Trophoblast cell (in vitro differentiated cells and primary cell): ENCODE results near the gene PHKA1.
A peak's percentile ranks its signal among the peaks of the same experiment; 100 is the strongest.

Experiments used
- DNase-seq, 2 donors: peaks; one replicate each; pipeline ENCODE4 v3.0.0-alpha.2; 2016
- H2AFZ ChIP-seq: 2 replicates; pipeline ENCODE4 v1.6.1; 2013; ENCODE audit warnings: low read length, moderate library complexity, mild to moderate bottlenecking; ENCODE audit not compliant: insufficient read depth, poor library complexity
- H2AK5ac ChIP-seq: 2 replicates; pipeline ENCODE4 v1.6.1; 2013; ENCODE audit warnings: mild to moderate bottlenecking, low read length
- H2BK120ac ChIP-seq: 2 replicates; pipeline ENCODE4 v1.6.1; 2013; ENCODE audit warnings: low read length, mild to moderate bottlenecking, moderate library complexity; ENCODE audit not compliant: insufficient read depth, poor library complexity
- H2BK12ac ChIP-seq: 2 replicates; pipeline ENCODE4 v1.6.1; 2013; ENCODE audit warnings: mild to moderate bottlenecking, low read length, moderate library complexity
- H2BK5ac ChIP-seq: 2 replicates; pipeline ENCODE4 v1.6.1; 2013; ENCODE audit warnings: low read length, low read depth, moderate library complexity, mild to moderate bottlenecking; ENCODE audit not compliant: poor library complexity
- H3K14ac ChIP-seq: 2 replicates; pipeline ENCODE4 v1.6.1; 2013; ENCODE audit warnings: mild to moderate bottlenecking, low read length
- H3K18ac ChIP-seq: 2 replicates; pipeline ENCODE4 v1.6.1; 2013; ENCODE audit warnings: mild to moderate bottlenecking, low read length
- H3K23ac ChIP-seq: 2 replicates; pipeline ENCODE4 v1.6.1; 2013; ENCODE audit warnings: low read length
- H3K27ac ChIP-seq: 2 replicates; pipeline ENCODE4 v1.5.1; 2013; ENCODE audit warnings: low read depth, mild to moderate bottlenecking, inconsistent platforms, low read length, moderate library complexity
- H3K27me3 ChIP-seq: 2 replicates; pipeline ENCODE4 v1.6.1; 2013; ENCODE audit warnings: inconsistent platforms, mild to moderate bottlenecking, low read length, moderate library complexity; ENCODE audit not compliant: insufficient read depth
- H3K36me3 ChIP-seq, 2 experiments: 1 replicate in 1 of 2; 2 replicates in 1 of 2; pipeline ENCODE4 v1.6.1; 2013; ENCODE audit warnings: low read length in 2 of 2, mild to moderate bottlenecking in 2 of 2, moderate library complexity in 1 of 2; ENCODE audit not compliant: insufficient read depth in 2 of 2, control insufficient read depth in 1 of 2
- H3K4ac ChIP-seq: 2 replicates; pipeline ENCODE4 v1.6.1; 2013; ENCODE audit warnings: low read depth, mild to moderate bottlenecking, low read length, moderate library complexity
- H3K4me1 ChIP-seq, 2 experiments: 1 replicate in 1 of 2; 2 replicates in 1 of 2; pipeline ENCODE4 v1.6.1; 2013; ENCODE audit warnings: low read length in 2 of 2, mild to moderate bottlenecking in 2 of 2, moderate library complexity in 1 of 2; ENCODE audit not compliant: insufficient read depth in 2 of 2, control insufficient read depth in 1 of 2
- H3K4me2 ChIP-seq: 2 replicates; pipeline ENCODE4 v1.6.1; 2013; ENCODE audit warnings: inconsistent platforms, mild to moderate bottlenecking, low read length, moderate library complexity
- H3K4me3 ChIP-seq: 2 replicates; pipeline ENCODE4 v1.5.1; 2013; ENCODE audit warnings: mild to moderate bottlenecking, low read depth, low read length, inconsistent platforms
- H3K79me1 ChIP-seq: one replicate; pipeline ENCODE4 v1.6.1; 2013; ENCODE audit warnings: low read length
- H3K79me2 ChIP-seq: 2 replicates; pipeline ENCODE4 v1.6.1; 2013; ENCODE audit warnings: low read length, mild to moderate bottlenecking; ENCODE audit not compliant: control insufficient read depth, insufficient read depth, poor library complexity
- H3K9ac ChIP-seq: 2 replicates; pipeline ENCODE4 v1.6.1; 2013; ENCODE audit warnings: mild to moderate bottlenecking, low read length
- H3K9me3 ChIP-seq: 2 replicates; pipeline ENCODE4 v1.6.1; 2013; ENCODE audit warnings: low read depth, mild to moderate bottlenecking, control low read depth, inconsistent platforms, low read length; ENCODE audit not compliant: insufficient read depth
- H4K12ac ChIP-seq: 2 replicates; pipeline ENCODE4 v1.6.1; 2013; ENCODE audit warnings: low read depth, mild to moderate bottlenecking, low read length, moderate library complexity
- H4K8ac ChIP-seq: 2 replicates; pipeline ENCODE4 v1.6.1; 2013; ENCODE audit warnings: low read depth, mild to moderate bottlenecking, low read length, moderate library complexity
- H4K91ac ChIP-seq: one replicate; pipeline ENCODE4 v1.6.1; 2013; ENCODE audit warnings: low read depth, mild to moderate bottlenecking, low read length, moderate library complexity
- WGBS: extraction: QIAGEN DNeasy Blood & Tissue Kit; methylation state at CpG from one replicate; pipeline ENCODE4 v1.1.7; 2013; ENCODE audit warnings: missing lambda C conversion rate; ENCODE audit not compliant: insufficient read length, insufficient coverage; ENCODE audit errors: extremely low coverage; 5-methylcytosine and 5-hydroxymethylcytosine counted together

The PHKA1 gene

DNA sequence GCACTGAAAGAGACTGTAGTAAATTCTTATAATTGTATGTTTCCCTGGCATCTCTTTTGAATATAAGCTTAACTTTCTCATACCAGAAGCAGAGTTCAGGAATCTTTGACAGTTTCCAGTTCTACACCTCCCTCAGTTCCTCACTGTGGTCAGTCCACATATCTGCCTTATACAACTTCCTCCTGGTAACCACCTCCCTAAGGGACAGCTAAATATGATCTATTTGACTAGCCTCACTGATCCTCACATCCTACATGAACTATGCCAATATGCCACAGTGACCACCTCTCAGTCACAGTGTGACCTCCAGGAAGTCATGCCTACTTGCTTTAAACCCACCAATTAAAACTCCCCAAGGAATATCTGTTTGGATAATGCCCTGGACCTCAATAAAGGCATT is 89.9 kb downstream of the PHKA1 start:
- H3K9ac ChIP-seq = no peak overlapping the region
- no peak overlapping the region for H3K4me2 ChIP-seq
- no peaks in the 10 kb centered on the region for H3K4me1 ChIP-seq
- no peak overlapping the region for H4K8ac ChIP-seq
- H3K79me1 ChIP-seq = no peaks in the 10 kb centered on the region
- no peak overlapping the region for H3K23ac ChIP-seq
- no peak overlapping the region for H2BK12ac ChIP-seq
- H2AK5ac ChIP-seq = no peak overlapping the region
- no peaks in the 10 kb centered on the region for H3K79me2 ChIP-seq
- no peak overlapping the region for H2BK5ac ChIP-seq
- H3K9me3 ChIP-seq = no peaks in the 10 kb centered on the region
- no peak for DNase-seq
- H2BK120ac ChIP-seq = no peak overlapping the region
- H3K4me3 ChIP-seq = no peak overlapping the region
- no peak overlapping the region for H3K18ac ChIP-seq
- no peak overlapping the region for H3K27ac ChIP-seq
- no peak overlapping the region for H4K91ac ChIP-seq
- H2AFZ ChIP-seq = no peak overlapping the region
- H4K12ac ChIP-seq = no peak overlapping the region
- H3K36me3 ChIP-seq = no peaks in the 10 kb centered on the region
- H3K4ac ChIP-seq = no peak overlapping the region
- H3K27me3 ChIP-seq = no peaks in the 10 kb centered on the region
- H3K14ac ChIP-seq = no peak overlapping the region

DNA sequence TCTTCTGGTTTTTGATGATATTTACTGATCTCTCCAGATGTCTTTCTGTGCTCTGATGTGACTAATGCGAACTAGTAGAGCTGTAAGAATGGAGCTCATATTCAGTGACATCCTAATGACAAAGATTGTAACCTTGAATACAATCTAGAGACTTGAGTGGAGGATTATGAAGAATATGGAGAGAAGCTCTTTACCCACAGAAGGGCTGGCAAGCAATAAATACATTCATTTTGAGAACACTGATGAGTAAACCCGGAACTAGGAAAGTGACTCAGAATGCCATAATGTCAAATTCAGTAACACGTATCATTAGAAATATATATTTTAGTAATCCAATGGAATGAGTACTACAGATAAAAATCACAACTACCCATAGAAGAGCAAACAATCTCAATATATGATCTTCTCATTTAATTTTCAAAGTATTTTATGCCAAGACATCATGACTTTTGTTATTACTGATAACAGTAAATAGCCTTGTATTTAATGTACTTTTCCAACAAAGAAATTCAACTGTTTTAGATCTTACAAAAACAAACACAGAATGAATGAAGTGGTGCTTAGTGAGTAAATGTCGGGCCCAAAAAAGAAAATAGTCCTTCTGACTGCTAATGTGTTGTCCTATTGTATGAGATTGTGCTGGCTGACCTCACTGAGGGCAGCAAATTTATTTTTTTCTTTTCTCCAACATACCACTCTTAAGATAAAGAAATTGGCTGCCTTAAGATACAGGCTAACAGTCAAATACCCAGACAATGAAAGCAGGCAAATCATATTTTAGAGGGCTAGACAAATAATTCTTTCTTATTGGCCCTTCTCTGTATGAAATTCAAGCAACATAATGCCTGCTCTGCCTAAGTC is 92.3 kb downstream of the PHKA1 start:
- H2BK12ac ChIP-seq = no peak overlapping the region
- no peak overlapping the region for H4K91ac ChIP-seq
- no peak overlapping the region for H3K27ac ChIP-seq
- H3K4ac ChIP-seq = no peak overlapping the region
- no peaks in the 10 kb centered on the region for H3K9me3 ChIP-seq
- no peak overlapping the region for H3K9ac ChIP-seq
- peak in 1 of 2 donors; percentile 8 for DNase-seq
- no peak overlapping the region for H4K8ac ChIP-seq
- H3K18ac ChIP-seq = no peak overlapping the region
- no peak overlapping the region for H3K4me2 ChIP-seq
- no peaks in the 10 kb centered on the region for H3K4me1 ChIP-seq
- H3K79me2 ChIP-seq = no peaks in the 10 kb centered on the region
- no peak overlapping the region for H2AK5ac ChIP-seq
- no peaks in the 10 kb centered on the region for H3K36me3 ChIP-seq
- H4K12ac ChIP-seq = no peak overlapping the region
- no peak overlapping the region for H3K14ac ChIP-seq
- H3K27me3 ChIP-seq = no peaks in the 10 kb centered on the region
- no peak overlapping the region for H2BK5ac ChIP-seq
- no peak overlapping the region for H2AFZ ChIP-seq
- H2BK120ac ChIP-seq = no peak overlapping the region
- WGBS = no CpG with 5 or more reads among the region's 4 CpGs
- no peaks in the 10 kb centered on the region for H3K79me1 ChIP-seq
- no peak overlapping the region for H3K23ac ChIP-seq
- no peak overlapping the region for H3K4me3 ChIP-seq

DNA sequence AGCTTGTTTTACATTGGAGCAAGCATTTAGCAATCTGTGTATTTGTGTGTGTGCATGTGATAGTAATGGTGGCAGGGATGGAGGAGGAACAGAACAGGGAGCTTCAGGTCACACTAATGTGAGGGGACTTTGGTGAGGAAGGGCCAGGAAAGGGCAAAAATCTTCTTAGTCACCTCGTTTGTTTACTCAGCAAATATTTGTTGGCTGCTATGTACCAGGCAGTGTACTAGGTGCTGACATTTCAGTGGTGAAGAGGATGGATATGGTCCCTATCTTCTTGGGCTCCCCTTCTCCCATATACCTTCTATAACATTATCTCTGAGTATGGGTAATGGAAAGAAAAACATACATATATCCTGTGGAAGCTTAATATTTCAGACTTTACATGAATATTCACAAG is 92.9 kb downstream of the PHKA1 start:
- H4K91ac ChIP-seq = no peak overlapping the region
- H3K27me3 ChIP-seq = no peaks in the 10 kb centered on the region
- H2BK5ac ChIP-seq = no peak overlapping the region
- no peaks in the 10 kb centered on the region for H3K36me3 ChIP-seq
- H3K4me3 ChIP-seq = no peak overlapping the region
- no peak overlapping the region for H2BK120ac ChIP-seq
- no peak overlapping the region for H3K4ac ChIP-seq
- H3K79me2 ChIP-seq = no peaks in the 10 kb centered on the region
- no peak overlapping the region for H2AFZ ChIP-seq
- no peak overlapping the region for H3K14ac ChIP-seq
- H3K4me1 ChIP-seq = no peaks in the 10 kb centered on the region
- no peak overlapping the region for H2AK5ac ChIP-seq
- no peak overlapping the region for H3K4me2 ChIP-seq
- H4K8ac ChIP-seq = no peak overlapping the region
- no peaks in the 10 kb centered on the region for H3K79me1 ChIP-seq
- WGBS = no CpG with 5 or more reads among the region's 1 CpG
- no peak for DNase-seq
- no peak overlapping the region for H4K12ac ChIP-seq
- H2BK12ac ChIP-seq = no peak overlapping the region
- H3K27ac ChIP-seq = no peak overlapping the region
- no peak overlapping the region for H3K23ac ChIP-seq
- H3K18ac ChIP-seq = no peak overlapping the region
- H3K9ac ChIP-seq = no peak overlapping the region
- H3K9me3 ChIP-seq = no peaks in the 10 kb centered on the region

DNA sequence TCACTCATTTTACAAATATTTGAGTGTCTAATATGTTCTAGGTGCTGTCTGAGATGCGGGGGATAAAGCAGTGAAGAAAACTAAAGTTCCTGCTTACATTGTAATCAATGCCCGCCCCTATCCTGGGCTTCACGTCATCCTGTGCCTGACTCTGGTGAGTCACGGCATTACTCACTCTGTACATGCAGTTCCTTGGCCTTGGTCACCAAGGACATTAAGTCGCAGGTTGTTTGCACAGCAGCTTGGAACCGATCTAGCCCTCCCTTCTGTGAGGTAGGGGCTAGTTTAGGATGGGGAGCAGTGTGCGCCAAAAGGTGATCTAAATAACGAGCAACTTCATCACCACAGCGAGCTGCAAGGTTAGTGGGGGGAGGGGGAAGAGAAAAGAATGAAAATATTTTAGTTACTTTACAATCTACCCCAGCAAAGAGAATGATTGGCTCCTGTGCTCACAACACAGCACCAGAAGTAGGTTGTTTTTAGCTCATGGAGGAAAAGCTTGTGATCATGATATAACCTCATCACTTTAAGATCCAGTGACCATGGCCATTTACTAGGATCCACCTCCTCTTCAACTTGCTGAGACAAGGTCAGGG is 93.5 kb downstream of the PHKA1 start:
- Histone ChIP-seq H3K23ac (no peak overlapping the region), H3K27ac (no peak overlapping the region), H3K27me3 (no peaks in the 10 kb centered on the region), H3K18ac (no peak overlapping the region), H3K9ac (no peak overlapping the region), H2BK120ac (no peak overlapping the region), H4K8ac (no peak overlapping the region), H3K4me3 (no peak overlapping the region), H2AK5ac (no peak overlapping the region), H3K4ac (no peak overlapping the region), H4K91ac (no peak overlapping the region), H3K79me2 (no peaks in the 10 kb centered on the region), H3K36me3 (no peaks in the 10 kb centered on the region), H2AFZ (no peak overlapping the region), H4K12ac (no peak overlapping the region), H2BK12ac (no peak overlapping the region), H2BK5ac (no peak overlapping the region), H3K4me2 (no peak overlapping the region), H3K14ac (no peak overlapping the region), H3K9me3 (no peaks in the 10 kb centered on the region), H3K4me1 (no peaks in the 10 kb centered on the region), H3K79me1 (no peaks in the 10 kb centered on the region)
- no CpG with 5 or more reads among the region's 9 CpGs for WGBS
- peak; percentile 80 to 87 for DNase-seq
